Measurements from ENCODE around the gene DGKD.

DNA sequence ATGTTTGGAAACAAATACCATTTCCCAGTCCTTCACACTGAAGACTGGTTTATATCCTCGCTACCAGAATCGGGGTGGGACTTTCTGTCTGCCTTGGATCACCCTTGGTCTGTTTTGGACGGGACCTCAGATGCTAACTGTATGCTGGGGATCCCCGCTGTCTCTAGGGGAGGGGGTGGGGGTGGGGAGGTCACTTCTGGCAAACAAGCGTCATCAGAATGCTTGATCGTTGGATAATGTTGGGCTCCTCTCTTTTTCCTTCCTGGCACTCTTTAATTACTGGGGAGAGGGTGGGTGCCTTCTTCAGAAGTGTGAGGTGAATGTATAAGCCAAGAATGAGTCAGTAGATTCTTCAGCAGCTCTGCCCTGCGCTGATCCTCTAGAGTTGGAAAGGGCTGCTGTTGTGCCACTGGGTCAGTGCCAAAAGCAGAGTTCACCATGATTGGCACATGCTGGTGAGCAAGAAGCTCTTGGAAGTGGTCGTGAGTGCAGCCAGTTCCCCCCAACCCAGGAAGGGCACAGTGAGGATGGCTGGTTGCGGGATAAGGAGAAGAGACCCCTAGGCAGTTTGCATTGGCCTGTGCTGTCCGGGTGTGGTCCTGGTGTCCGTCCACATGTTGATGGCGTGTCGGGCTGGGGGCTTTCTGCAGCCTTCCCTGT is 32.2 kb downstream of the DGKD start:
- TF ChIP-seq SP1 (CRISPR knock-in tag; conservative IDR thresholded peaks at IDR 0.05) (no peak), TEAD4 (CRISPR knock-in tag; IDR thresholded peaks at IDR 0.05) (no peak), KAT7 (CRISPR knock-in tag; IDR thresholded peaks at IDR 0.05; ENCODE audit: borderline replicate concordance) (no peak), JUN (CRISPR knock-in tag; IDR thresholded peaks at IDR 0.05) (no peak), FOXP1 (CRISPR knock-in tag; IDR thresholded peaks at IDR 0.05; ENCODE audit: borderline replicate concordance) (no peak)
- TF ChIP-seq, protein P1, sequence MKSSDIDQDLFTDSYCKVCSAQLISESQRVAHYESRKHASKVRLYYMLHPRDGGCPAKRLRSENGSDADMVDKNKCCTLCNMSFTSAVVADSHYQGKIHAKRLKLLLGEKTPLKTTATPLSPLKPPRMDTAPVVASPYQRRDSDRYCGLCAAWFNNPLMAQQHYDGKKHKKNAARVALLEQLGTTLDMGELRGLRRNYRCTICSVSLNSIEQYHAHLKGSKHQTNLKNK (CRISPR knock-in tag; IDR thresholded peaks at IDR 0.05) = no peak
- TF ChIP-seq, protein P2, sequence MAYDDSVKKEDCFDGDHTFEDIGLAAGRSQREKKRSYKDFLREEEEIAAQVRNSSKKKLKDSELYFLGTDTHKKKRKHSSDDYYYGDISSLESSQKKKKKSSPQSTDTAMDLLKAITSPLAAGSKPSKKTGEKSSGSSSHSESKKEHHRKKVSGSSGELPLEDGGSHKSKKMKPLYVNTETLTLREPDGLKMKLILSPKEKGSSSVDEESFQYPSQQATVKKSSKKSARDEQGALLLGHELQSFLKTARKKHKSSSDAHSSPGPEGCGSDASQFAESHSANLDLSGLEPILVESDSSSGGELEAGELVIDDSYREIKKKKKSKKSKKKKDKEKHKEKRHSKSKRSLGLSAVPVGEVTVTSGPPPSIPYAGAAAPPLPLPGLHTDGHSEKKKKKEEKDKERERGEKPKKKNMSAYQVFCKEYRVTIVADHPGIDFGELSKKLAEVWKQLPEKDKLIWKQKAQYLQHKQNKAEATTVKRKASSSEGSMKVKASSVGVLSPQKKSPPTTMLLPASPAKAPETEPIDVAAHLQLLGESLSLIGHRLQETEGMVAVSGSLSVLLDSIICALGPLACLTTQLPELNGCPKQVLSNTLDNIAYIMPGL (CRISPR knock-in tag; IDR thresholded peaks at IDR 0.05) = no peak
- TF ChIP-seq, protein P3, sequence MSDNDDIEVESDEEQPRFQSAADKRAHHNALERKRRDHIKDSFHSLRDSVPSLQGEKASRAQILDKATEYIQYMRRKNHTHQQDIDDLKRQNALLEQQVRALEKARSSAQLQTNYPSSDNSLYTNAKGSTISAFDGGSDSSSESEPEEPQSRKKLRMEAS (CRISPR knock-in tag; IDR thresholded peaks at IDR 0.05) = no peak
- TF ChIP-seq, protein P4, sequence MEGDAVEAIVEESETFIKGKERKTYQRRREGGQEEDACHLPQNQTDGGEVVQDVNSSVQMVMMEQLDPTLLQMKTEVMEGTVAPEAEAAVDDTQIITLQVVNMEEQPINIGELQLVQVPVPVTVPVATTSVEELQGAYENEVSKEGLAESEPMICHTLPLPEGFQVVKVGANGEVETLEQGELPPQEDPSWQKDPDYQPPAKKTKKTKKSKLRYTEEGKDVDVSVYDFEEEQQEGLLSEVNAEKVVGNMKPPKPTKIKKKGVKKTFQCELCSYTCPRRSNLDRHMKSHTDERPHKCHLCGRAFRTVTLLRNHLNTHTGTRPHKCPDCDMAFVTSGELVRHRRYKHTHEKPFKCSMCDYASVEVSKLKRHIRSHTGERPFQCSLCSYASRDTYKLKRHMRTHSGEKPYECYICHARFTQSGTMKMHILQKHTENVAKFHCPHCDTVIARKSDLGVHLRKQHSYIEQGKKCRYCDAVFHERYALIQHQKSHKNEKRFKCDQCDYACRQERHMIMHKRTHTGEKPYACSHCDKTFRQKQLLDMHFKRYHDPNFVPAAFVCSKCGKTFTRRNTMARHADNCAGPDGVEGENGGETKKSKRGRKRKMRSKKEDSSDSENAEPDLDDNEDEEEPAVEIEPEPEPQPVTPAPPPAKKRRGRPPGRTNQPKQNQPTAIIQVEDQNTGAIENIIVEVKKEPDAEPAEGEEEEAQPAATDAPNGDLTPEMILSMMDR (IDR thresholded peaks at IDR 0.05) = no peak
